Measurements from ENCODE around the gene SLA2. TPM values are rescaled to one million over a fixed set of nuclear protein-coding genes. Genes with fewer than 3 reads are reported as not detected.

Gene SLA2
- total and polyA plus RNA-seq, 2 of the 8 experiments (the other 6 are each of a cell fraction or from before 2014, with no cell fraction given) = 0.18 TPM; not detected in 1

DNA sequence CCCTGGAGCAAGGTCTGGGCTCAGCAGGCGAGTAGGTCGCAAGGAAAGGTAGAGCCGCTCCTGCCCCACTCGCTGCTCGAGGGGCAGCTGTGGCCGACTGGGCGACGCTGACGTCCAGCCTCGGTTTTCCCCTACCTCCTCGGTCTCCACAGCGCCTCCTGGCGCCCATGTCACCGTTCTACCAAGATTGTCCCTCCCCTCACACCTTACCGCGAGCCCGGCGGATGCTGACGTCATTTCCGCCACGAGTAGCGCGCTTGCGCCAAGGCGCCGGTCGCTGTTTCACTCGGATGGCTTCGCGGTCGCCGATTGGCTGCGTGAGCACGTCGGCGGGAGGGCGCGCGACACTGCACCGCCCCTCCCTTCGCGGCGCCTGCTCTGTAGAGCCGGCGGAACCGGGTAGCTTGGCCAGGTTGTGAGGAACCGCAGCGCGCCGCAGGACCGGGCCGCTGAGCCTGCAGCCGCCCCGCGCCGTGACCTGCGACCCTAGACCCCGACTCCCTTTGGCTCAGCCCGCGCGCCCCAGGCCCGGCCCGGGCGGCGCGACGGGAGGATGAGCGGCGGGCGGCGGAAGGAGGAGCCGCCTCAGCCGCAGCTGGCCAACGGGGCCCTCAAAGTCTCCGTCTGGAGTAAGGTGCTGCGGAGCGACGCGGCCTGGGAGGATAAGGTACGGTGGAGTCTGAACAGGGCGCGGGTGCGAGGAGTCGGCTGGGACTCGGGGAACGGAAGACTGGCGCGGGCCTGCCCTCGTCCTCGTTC lies 40.4 kb downstream of the SLA2 start, which contains the start of gene RAB5IF (continued):
- TF ChIP-seq, protein P1, sequence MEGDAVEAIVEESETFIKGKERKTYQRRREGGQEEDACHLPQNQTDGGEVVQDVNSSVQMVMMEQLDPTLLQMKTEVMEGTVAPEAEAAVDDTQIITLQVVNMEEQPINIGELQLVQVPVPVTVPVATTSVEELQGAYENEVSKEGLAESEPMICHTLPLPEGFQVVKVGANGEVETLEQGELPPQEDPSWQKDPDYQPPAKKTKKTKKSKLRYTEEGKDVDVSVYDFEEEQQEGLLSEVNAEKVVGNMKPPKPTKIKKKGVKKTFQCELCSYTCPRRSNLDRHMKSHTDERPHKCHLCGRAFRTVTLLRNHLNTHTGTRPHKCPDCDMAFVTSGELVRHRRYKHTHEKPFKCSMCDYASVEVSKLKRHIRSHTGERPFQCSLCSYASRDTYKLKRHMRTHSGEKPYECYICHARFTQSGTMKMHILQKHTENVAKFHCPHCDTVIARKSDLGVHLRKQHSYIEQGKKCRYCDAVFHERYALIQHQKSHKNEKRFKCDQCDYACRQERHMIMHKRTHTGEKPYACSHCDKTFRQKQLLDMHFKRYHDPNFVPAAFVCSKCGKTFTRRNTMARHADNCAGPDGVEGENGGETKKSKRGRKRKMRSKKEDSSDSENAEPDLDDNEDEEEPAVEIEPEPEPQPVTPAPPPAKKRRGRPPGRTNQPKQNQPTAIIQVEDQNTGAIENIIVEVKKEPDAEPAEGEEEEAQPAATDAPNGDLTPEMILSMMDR (IDR thresholded peaks at IDR 0.05; ENCODE audit: control extremely low read depth in 1 of 3, insufficient read depth in 1 of 3, low read depth in 1 of 3, low read length in 3 of 3) = peak; percentile 92 to 99 (median 94)
- peak; percentile 91 for TF ChIP-seq POLR2AphosphoS5 (IDR thresholded peaks at IDR 0.05; ENCODE audit: low read depth, low read length)
- peak; percentile 87 for TF ChIP-seq TAF1 (IDR thresholded peaks at IDR 0.05; ENCODE audit: low read depth, low read length)
- peak; percentile 62; the same call in 1 of the 2 replicates for TF ChIP-seq GTF2F1 (IDR thresholded peaks at IDR 0.05; ENCODE audit: borderline replicate concordance, low read depth, low read length)
- peak; percentile 18 for TF ChIP-seq TAF7 (optimal IDR thresholded peaks at IDR 0.05; ENCODE audit: borderline replicate concordance, low read depth, low read length)
- TF ChIP-seq PHF8 (conservative IDR thresholded peaks at IDR 0.05; ENCODE audit: low read depth, low read length) = peak; percentile 85
- peak; percentile 86 for TF ChIP-seq ASH2L (IDR thresholded peaks at IDR 0.05; ENCODE audit: low read length)
- TF ChIP-seq ZNF274 (IDR thresholded peaks at IDR 0.05; ENCODE audit: borderline replicate concordance, extremely low read depth, low read length) = no peak
- no peak for TF ChIP-seq MAFK (IDR thresholded peaks at IDR 0.05; ENCODE audit: low read depth, low read length)
- no peak for TF ChIP-seq RXRA (IDR thresholded peaks at IDR 0.05; ENCODE audit: insufficient read depth, low read depth, low read length)
- TF ChIP-seq TCF12 (IDR thresholded peaks at IDR 0.05; ENCODE audit: low read depth, low read length) = peak; percentile 71; the same call in 1 of the 2 replicates
- TF ChIP-seq TBP (IDR thresholded peaks at IDR 0.05; ENCODE audit: low read depth, low read length) = peak; percentile 88
- TF ChIP-seq SP1 (IDR thresholded peaks at IDR 0.05; ENCODE audit: low read depth, low read length) = peak; percentile 64; the same call in 1 of the 2 replicates
